Fibroblast of skin of right biceps (primary cell): ENCODE results near the gene OR6B1.

Experiments used
- DNase-seq: peaks from one replicate; pipeline ENCODE4 v3.0.0-alpha.2; 2013

The OR6B1 gene

GRCh38 chr7:144000020-144000419 is at the start of gene OR6B1:
OR6B1 (plus strand) TSS chr7:144000320; CDS start chr7:144003997, 3,677 bp downstream.
- no peak for DNase-seq

GRCh38 chr7:143953421-143953820 is 46.7 kb upstream of the OR6B1 start:
- no peak for DNase-seq

GRCh38 chr7:143954135-143954534 is 46.0 kb upstream of the OR6B1 start:
- no peak for DNase-seq

GRCh38 chr7:143954544-143954943 is 45.6 kb upstream of the OR6B1 start, which contains the start of gene OR2F1:
OR2F1 (plus strand) TSS chr7:143954844; CDS start chr7:143959971, 5,127 bp downstream.
- no peak for DNase-seq

GRCh38 chr7:143958781-143959180 is 41.3 kb upstream of the OR6B1 start:
- DNase-seq, result no peak

GRCh38 chr7:143960813-143961610 is 39.1 kb upstream of the OR6B1 start:
- no peak for DNase-seq

- no peak for DNase-seq
Observed at GRCh38 chr7:143965280-143965679, 34.8 kb upstream of the OR6B1 start.

- DNase-seq, result no peak
Observed at GRCh38 chr7:143967398-143967797, 32.7 kb upstream of the OR6B1 start.

GRCh38 chr7:143973870-143974416 is 26.2 kb upstream of the OR6B1 start:
- no peak for DNase-seq

- no peak for DNase-seq
Observed at GRCh38 chr7:143974459-143974858, 25.7 kb upstream of the OR6B1 start.

- no peak for DNase-seq
Observed at GRCh38 chr7:143975617-143976016, 24.5 kb upstream of the OR6B1 start.

GRCh38 chr7:143978585-143978984 is 21.5 kb upstream of the OR6B1 start:
- DNase-seq, result no peak

- DNase-seq, result peak; percentile 60
Observed at GRCh38 chr7:143979359-143979758, 20.8 kb upstream of the OR6B1 start.

GRCh38 chr7:143979998-143980397 is 20.1 kb upstream of the OR6B1 start:
- no peak for DNase-seq

- DNase-seq, result peak; percentile 1
Observed at GRCh38 chr7:143980746-143981510, 19.2 kb upstream of the OR6B1 start.

- no peak for DNase-seq
Observed at GRCh38 chr7:143983960-143984359, 16.2 kb upstream of the OR6B1 start.

GRCh38 chr7:143987513-143987912 is 12.6 kb upstream of the OR6B1 start:
- no peak for DNase-seq

GRCh38 chr7:143988976-143989745 is 11.0 kb upstream of the OR6B1 start:
- DNase-seq, result peak; percentile 14

GRCh38 chr7:143992670-143993069 is 7.5 kb upstream of the OR6B1 start:
- DNase-seq, result no peak

GRCh38 chr7:143993924-143994323 is 6.2 kb upstream of the OR6B1 start:
- DNase-seq, result no peak

- DNase-seq, result no peak
Observed at GRCh38 chr7:144001543-144001942, 1.4 kb downstream of the OR6B1 start.

- DNase-seq, result no peak
Observed at GRCh38 chr7:144004703-144005102, 4.6 kb downstream of the OR6B1 start.
